Kidney capillary endothelial cell (primary cell): ENCODE data around the gene ASCL4.

Source experiments
- DNase-seq: peaks from one replicate; pipeline ENCODE4 v3.0.0-alpha.2; 2018; ENCODE audit warnings: low spot score

The ASCL4 gene

DNA sequence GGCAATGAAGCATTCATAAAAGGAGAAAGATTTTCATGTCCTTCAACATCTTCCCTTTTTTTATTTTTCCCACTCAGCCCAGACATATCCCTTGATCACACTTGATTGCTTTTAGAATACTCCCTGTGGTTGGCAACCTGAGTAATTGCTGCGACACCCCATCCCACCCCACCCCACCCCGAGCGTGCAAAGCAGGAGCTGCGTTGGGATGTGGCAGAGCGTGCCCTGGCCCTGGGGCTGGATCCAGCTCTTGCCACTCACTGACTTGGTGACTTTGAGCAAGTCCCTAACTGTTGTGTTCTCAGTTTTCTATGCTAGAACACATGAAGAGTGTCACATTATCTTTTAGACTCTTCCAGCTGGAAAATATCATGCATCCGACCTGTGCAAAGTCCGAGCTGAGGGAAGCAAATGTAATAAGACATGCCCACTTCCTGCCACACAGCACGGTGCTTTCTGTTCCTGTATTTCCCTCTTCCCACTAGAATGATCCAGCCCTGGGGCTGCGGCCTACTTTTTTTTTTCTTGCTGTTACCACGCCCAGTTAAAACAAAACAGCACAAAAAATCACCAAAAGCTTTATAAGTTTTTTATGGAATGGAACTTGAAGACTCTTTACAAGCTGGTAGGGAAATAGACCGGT lies 4.0 kb downstream of the ASCL4 start:
- DNase-seq: no peak

DNA sequence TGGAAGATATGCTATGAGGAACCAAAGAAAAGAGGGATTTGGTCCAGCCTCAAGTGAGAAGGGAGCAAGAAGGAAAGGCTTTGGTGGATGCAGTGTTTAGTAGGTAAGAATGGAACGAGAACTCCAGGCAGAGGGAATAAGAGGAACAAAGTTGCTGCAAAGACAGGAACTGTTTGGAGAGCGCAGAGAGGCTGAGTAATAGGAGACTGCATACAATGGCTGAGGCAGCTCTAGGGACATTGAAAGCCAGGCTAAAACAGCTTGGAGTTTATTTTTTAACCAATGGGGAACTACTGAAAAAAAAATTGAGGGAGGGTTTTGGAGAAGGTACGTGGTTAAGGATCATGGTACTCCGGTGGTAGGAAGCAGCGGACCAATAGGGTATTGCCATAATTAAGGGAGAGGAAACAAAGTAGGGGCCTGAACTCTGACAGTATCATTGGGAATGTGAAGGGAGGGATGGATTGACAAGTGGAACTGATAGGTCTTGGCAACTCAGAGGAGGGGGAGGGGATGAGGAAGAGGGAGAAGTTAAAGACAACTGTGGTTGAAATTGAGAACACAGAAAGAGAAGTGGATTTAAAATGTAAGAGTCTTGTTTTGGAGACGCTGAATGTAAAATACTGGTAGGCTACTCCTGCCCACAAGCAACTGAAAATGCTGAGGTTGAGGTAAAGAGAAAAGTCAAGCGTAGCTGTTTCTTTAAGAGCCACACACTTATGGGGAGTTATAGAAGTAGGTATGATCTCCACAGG lies 4.8 kb downstream of the ASCL4 start:
- DNase-seq: no peak

DNA sequence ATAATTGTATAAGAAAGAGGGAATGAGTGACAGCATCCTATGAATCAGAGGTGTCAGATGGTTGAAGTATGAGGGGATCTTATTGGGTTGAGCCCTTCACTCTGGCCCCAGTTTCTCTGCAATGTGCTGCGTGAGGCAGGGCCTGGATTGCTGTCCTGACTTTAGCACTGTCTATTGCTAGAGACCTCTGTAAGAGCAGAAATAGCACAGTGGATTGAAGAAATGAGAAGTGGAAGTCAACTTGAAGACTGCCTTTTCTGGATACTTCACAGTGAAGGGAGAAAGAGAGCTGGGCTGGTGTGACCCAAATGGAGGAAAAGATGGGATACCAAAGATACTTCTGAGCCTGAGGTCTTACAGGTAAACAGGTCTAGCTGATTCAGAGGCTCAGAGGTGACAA lies 5.8 kb downstream of the ASCL4 start:
- no peak for DNase-seq

DNA sequence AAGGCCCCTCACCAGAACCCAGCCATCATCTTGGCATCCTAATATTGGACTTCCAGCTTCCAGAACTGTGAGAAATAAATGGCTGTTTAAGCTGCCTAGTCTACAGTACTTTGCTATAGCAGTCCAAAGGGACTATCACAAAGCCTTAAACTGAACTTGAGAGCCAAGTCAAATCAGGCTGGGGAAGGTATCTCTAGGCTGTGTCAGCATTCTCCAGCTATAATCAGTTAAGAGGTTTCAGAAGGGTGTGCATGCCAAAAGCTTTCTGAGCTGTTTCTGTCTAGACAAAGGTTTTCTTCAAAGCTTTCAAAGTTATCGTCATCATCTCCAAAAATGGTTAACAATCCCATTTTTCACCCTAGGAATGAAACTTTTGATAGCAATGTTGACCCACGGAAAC lies 7.6 kb downstream of the ASCL4 start:
- DNase-seq: no peak

DNA sequence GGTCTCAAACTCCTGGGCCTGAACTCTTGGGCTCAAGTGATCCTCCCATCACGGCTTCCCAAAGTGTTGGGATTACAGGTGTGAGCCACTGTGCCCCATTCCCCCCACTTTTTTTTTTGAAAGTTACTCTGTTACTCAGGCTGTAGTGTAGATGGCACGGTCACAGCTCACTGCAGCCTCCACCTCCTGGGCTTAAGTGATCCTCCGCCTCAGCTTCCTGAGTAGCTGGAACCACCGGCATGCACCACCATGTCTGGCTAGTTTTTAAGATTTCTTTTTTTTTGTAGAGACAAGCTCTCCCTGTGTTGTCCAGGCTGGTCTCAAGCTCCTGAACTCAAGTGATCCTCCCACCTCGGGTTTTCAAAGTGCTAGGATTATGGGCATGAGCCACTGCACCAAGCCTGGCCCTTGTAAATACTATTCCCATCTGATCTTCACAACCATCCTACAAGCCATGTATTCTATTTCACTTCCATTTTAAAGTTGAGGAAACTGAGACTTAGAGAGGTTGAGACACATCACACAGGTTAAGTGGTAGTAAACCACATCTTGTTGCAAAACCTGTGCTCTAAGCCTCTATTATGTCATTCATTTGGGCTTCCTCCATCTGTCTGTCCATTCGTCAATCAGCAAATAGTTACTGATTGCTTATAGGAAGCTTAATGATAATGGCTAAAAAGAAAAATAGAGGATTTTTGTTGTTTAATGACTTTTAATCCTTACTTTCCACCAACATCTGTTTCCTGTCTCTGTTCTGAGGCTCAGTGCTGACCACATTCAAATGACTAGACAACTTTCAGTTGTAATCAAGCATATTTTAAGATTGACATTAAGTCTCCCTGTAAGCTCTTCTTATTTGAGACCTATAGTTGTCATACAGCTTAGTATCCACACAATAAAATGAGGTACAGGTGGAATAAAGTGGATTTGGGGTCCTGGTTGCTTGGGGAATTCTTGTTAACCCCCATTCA lies 9.2 kb downstream of the ASCL4 start:
- DNase-seq: no peak

DNA sequence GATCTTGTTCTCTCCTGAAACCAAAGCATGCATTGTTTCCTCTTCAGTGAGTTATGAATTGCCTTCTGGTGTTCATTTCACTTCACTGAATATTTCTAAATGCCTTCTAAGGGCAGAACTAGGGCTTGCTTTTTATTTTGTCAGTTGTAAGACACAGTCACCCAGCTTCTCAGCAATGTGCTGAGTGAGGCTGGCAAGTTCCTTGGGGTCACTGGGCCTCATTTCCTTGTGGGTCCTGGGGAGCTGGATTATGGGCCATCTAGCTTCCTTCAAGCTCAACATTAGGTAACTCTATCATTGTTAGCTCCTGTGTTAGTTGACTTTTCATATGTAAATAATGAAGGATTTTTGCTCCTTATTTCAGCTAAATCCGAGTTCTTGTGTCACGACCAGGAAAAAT lies 13.8 kb downstream of the ASCL4 start:
- DNase-seq: no peak

DNA sequence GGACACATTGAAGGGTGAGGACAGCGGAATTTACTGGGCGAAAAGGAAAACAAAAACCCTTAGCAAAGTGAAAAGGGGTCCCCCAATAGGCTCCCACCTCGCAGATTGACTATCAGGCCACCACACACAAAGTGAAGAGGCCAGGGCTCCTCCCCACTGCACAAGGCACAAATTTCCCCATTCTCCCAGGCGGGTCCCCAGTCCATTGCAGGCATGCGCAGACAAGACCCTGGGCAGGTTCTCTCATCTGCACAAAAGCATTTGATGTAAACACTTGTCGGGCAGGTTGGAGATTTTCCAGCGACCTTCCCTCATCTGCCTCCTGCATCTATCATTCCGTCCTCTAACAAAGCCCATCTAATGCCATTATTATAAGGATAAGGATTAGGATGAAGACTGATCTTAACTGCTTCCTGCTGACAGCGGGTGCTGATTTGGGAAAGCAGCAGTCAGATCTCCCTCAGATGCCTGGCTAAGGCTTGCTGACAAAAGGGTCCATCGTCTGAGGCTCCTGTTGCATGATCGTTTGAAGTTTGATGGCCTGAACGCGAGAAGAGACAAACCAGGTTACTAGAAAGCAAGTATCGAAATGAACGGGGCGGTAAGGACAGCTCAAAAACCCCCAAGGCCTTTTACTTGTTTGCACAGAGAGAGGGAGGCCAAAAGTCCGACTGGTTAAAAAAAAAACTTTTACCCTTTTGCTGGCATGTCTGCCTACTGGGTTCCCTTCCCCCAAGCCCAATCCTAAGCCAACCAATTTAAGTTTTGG lies 14.4 kb downstream of the ASCL4 start:
- no peak for DNase-seq

DNA sequence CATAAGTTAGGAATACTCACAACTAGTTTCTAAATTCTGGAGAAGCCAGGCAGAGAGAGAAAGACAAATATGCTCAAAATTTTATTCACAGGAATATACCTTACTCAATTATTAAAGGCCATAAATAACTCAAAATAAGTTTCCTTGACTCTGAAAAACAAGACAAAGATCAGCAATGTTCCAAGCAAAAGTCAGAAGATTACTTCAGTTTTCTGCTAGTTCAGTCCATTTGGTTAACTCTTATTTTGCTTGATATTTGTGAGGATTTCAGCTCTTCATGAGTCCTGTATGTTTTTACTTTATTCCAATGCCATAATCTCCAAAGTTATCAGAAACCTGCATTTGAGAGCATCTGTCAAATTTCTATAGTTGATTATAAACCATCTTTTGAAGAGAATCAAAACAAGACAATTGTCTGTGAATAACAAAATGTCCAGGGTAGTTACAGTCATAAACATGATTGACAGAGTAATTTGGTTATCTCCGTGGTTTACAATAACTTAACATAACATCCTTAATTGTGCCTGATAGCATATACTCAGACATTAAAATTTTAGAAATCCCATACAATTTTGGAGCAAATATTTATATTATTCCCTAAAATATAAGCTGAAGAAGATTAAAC lies 17.1 kb downstream of the ASCL4 start:
- no peak for DNase-seq

DNA sequence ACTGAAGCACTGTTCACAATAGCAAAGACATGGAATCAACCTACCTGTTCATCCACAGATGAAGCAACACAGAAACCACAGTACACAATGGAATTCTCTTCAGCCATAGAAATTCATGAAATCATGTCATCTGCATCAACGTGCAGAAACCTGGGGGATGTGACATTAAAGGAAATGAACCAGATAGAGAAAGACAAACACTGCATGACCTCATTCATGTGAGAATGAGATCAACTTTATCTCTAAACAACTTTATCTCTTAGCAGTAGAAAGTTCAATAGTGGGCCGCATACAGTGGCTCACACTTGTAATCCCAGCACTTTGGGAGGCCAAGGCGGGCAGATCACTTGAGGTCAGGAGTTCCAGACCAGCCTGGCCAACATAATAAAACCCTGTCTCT lies 19.9 kb downstream of the ASCL4 start:
- DNase-seq: no peak

DNA sequence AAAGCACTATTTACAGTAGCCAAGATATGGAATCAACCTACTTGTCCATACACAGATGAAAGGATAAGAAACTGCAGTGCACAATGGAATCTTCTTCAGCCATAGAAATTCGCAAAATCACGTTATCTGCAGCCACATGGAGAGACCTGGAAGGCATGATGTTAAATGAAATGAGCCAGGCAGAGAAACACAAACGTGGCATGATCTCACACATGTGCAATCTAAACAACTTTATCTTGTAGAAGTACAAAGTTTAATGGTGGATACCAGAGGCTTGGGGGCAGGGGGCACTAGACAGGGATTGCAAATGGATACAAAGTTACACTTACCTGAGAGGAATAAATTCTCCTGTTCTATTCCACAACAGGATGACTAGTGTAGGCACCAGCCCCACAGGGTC lies 24.1 kb downstream of the ASCL4 start:
- DNase-seq: no peak

DNA sequence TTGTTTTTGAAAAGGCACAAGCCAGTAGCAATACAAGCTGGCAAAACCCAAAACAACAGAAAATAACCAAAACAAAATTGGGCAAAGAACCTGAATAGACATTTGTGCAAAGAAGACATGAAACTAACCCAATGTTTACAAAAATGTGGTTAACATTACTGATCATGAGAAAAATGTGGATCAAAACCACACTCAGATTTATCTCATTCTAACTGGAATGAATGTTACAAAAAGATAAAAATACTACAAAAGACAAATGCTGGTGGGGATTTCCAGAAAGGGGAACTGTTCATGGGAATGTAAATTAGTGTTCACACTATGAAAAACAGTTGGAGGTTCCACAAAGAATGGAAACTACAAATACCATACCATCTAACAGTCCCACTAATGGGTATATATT lies 26.6 kb downstream of the ASCL4 start:
- no peak for DNase-seq

DNA sequence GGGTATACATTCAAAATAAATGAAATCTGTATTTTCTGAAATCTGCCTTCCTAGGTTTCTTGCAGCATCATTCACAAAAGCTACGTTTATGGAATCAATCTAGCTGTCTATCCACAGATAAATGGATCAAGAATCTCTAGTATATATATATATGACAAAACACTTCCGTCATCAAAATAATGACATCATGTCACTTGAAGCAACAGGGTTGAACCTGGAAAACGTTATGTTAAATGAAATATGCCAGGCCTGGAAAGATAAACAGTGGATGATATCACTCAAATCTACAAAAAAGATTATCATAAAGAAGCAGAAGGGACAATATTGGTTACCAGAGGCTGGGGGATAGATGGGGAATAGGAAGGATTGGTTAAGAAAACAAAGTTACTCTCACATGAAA lies 28.6 kb downstream of the ASCL4 start:
- DNase-seq: no peak

DNA sequence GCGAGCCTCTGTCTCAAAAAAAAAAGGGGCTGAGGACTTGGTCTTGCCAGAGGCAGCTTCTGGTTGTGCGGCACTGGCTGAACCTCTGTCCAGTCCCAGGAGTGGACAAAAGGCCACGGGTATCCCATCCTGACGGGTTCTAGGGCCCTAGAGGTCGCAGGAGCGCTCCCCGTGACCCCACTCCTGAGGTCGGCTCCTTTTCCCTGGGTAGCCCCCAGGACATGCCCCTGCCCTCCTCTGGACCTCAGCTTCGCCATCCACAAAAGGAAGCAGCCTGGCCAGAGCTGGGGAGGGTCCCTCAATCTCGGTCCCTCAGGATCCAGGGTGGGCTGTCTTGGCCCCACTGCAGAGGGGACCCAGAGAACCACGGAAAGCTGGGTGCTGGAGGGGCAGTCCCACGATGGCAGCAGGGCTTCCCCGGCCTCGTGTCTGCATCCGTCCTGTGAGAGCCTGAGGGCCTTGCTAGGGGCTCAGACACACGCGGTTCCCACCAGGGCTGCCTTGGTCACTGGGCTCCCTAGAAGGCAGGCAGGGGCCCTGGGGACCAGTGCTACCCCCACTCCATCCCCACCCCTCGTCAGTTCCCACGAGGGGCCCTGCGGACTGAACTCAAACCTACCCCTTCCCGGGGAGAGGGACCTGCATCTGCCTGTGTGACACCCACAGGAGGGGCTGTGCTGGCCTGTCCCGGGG lies 31.1 kb downstream of the ASCL4 start:
- DNase-seq: no peak

DNA sequence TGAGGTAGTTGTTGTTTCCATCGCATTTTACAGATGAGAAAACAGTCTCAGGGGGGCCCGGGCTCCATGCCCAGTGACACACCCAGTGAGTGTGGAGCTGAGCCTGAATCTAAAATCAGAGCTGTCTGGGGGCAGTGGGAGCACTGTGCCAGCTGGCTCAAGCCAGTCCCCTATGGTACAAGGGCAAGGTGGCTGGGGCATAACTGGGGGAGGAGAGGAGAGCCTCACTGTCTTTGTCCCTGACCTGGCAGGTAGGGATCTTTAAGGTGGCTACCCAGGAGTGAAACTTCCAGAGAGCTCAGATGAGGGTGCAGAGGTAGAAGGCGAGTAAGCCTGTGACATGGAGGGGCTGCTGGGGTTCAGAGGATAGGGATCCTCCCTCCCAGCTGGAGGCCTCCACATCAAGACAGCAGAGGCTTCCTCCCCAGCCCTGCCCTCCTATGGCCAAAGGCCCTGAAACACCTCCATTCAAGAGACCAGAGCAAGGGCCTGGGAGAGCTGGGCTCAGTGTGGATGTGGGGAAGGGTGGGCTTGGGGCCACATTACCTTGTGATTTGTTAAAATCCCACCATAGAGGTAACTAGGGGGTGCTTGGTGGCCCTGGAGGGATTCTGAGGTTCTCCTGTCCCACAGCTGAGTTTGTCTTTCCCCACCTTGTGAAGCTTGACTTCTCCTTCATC lies 33.1 kb downstream of the ASCL4 start:
- no peak for DNase-seq

DNA sequence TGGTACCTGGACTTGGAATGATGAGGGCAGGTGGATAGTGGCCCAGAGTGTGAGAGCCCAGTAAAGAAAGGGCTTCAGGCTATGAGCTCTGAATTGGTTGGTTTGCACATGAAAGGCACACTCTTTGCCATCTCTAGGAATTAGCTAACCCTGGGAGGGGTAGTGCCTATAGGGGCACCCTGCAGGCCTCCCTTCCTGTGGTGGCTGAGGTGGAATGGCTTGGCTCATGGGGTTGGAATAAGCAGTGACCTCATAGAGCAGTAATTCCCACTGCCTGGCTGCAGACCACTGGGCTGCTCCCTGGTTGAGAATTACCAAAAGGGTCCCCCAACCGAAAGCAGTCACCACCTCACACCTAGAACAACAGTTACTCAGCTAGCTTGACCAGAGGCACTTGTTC lies 42.7 kb downstream of the ASCL4 start:
- DNase-seq: no peak

DNA sequence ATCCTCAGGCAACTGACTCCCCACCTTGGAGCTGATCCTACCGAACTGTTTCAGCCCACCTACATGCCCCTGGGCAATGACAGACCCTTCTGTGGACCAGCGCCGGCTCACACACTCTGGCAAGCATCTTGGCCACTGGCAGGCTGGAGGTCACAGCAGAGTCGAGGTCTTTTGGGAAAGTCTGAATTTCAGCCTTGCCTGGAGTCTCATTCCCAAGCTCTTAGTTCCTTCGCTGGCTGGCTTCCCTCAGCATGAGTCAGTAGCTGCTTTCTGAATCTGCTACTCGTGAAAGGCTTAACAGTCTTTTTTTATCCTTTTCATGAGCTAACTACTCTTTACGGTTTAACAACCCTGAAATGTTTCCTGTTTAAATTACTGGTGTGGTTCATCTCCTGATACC lies 44.5 kb downstream of the ASCL4 start:
- DNase-seq: no peak

DNA sequence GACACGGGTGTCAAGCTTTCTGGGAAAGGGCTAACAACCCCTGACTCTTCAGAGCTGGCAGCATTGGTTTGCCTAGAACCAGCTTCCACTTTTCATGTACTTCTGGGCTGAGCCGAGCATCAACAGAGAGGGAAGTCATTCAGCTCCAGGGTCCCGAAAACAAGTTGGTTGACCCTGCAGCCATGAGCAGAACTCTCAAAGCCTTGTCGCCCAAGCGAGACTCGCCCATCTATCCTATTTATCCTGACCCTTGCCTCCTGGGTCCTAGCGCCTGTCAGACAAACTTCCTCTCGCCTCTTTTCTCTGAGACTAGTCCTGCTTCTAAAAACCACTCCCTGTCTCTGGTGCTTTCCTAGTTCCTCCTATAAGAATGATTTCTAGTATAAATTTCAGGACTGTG lies 47.9 kb downstream of the ASCL4 start:
- no peak for DNase-seq
